Measurements from ENCODE around the gene SLC15A1.
A peak's percentile ranks its signal among the peaks of the same experiment; 100 is the strongest.
"Not testable (repeated sequence)": the region's sequence is repeated elsewhere in the genome, so short reads cannot be mapped to it uniquely, and the experiment has no call there.

SLC15A1 gene

DNA sequence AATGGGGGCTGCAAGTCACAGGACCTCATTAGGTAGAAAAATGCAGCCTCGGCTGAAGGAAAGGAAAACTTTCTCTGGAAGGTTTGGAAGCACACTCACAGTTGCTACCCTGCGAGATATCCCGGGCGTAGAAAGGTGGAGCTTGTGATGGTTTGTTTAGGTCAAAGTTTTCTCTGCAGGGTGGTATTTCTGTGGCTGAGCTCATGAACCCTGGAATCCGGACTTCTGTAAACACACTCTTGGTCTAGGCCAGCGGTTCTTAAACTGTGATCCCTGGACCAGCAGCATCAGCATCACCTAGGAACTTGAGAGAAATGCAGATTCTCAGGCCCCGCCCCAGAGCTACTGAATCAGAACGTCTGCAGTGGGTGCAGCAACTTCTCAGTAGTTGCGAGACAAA lies 3.3 kb upstream of the SLC15A1 start:
- no peak overlapping the region for H3K4me3 ChIP-seq (ENCODE audit: low read depth, low read length)
- DNase-seq (ENCODE audit: low read depth), result no peak

DNA sequence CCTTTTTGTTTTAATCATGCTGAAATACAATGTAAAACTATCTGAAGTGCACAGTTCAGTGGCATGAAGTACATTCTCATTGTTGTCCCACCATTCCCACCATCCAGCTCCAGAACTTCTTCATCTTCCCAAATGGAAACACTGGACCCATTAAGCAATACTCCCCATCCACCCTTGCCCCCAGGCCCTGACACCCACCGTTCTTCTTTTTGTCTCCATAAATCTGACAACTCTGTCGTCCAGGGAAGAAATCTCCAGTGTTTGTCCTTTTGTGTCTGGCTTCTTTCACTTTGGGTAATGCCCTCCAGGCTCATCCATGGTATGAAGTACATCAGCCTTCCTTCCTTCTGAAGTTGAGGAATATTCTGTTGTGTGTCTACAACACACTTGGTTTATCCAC lies 2.6 kb upstream of the SLC15A1 start:
- H3K4me3 ChIP-seq (ENCODE audit: low read depth, low read length), result no peak overlapping the region
- no peak for DNase-seq (ENCODE audit: low read depth)

DNA sequence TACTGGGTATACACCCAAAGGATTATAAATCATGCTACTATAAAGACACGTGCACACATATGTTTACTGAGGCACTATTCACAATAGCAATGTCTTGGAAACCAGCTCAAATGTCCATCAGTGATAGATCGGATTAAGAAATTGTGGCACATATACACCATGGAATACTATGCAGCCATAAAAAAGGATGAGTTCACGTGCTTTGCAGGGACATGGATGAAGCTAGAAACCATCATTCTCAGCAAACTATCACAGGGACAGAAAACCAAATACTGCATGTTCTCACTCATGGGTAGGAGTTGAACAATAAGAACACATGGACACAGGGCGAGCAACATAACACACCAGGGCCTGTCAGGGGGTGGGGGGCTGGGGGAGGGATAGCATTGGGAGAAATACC lies 2.0 kb upstream of the SLC15A1 start:
- not testable (repeated sequence) for DNase-seq (ENCODE audit: low read depth); H3K4me3 ChIP-seq (ENCODE audit: low read depth, low read length)

DNA sequence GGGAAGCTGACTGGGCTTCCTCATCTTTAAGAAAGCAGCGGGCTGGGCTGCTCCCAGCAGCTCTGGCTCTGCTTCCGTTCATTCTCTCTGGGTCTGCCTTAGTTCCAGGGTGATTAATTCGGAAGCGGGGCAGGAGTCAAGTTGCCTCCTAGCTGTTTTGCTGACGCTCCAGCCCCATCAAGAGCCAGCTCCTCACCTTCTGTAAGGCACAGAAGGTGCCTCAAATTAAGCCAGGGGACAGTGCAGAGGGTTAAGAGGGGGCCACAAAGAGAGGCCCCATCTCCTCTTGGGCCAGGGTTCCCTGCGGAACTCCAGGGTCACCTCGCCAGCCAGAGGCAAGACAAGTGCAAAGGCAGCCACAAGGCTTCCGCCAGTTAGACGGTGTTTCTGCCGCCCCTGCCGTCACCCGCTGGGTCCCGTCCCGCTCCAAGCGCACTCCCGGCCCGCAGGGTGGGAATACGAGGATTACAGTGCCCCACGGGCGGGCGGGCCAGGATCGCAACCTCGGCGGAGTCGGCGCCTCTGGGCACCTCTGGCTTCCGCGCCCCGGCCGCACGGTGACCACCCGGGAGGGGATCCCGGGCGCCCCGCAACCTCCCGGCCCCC lies 508 bp downstream of the SLC15A1 start:
- DNase-seq (ENCODE audit: low read depth), result no peak
- H3K4me3 ChIP-seq (ENCODE audit: low read depth, low read length), result peak overlapping the region; percentile 22

DNA sequence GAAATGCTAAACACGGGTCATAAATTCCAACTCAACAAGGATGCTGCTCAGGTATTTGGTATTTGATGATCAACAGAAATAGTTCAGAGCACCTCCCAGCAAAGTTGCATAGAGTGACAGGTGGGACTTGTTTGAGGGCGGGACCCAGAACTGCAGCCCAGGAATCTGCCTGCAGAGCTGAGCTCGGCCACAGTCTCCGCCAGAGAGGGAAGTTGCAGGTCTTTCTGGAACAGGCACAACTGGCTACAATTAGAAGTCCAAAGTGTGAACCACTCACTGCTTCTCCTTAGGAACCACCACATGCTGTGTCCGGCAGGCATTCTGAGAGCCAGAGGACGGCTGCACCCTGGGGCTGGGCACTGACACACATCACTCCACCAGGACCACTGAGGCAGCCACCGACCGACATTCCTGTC lies 1.1 kb downstream of the SLC15A1 start:
- DNase-seq (ENCODE audit: low read depth), result no peak
- no peak overlapping the region for H3K4me3 ChIP-seq (ENCODE audit: low read depth, low read length)

DNA sequence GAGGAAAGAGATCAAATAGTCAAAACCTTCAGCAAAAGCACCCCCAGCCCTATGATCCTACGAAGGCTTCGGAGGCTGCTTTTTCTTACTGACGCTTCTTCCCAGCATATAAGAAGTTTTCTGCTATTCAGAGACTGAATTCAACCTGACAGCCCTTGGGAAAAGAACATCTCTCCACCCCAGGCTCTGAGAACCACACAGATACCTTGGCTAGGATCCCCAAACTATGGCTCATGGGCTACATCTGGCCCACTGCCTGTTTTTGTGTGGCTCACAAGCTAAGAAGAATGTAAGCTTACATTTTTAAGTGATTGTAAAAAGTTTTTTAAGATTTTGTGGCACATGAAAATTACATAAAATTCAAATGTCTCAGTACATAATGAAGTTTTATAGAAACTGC lies 3.0 kb downstream of the SLC15A1 start:
- H3K4me3 ChIP-seq (ENCODE audit: low read depth, low read length), result no peak overlapping the region
- DNase-seq (ENCODE audit: low read depth), result no peak

DNA sequence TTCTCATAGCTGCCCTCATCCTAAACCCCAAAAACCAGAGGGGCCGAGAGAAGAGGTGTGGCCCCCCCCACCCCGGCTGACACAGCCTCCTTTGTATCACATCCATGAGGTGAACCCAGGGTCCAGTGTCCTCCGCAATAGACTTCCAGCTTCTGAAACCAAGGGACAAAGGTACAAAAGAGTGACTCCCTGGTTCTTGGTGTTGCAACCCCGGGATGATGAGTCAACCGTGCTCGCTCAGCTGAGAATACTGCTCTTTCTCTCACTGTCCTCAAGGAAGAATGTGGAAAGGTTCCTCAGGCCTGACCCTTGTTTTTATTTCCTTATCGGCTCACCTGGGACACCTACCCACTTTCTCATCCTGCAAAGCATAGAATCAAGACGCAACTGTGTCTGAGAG lies 5.5 kb downstream of the SLC15A1 start:
- no peak for DNase-seq (ENCODE audit: low read depth)
- H3K4me3 ChIP-seq (ENCODE audit: low read depth, low read length), result no peak overlapping the region

DNA sequence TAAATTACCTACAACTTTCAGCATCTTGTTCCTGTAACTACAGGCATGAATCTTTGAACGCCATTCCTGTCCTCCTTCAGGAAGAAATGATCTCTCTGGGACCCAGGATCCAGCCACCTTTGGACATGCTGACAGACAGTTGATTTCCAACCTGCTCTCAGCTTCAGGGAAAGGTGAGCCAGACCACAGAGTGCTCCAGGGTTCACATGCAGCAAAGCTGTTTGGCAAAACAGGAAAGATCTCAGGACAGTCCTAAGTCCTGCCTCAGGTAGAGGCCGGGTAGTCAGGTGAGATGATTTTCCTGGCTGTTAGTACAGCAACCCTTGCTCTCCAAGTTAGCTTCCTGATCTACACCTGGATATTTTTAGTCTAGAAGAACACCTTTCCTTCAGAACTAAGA lies 9.1 kb downstream of the SLC15A1 start:
- DNase-seq (ENCODE audit: low read depth), result no peak
- H3K4me3 ChIP-seq (ENCODE audit: low read depth, low read length), result no peak overlapping the region

DNA sequence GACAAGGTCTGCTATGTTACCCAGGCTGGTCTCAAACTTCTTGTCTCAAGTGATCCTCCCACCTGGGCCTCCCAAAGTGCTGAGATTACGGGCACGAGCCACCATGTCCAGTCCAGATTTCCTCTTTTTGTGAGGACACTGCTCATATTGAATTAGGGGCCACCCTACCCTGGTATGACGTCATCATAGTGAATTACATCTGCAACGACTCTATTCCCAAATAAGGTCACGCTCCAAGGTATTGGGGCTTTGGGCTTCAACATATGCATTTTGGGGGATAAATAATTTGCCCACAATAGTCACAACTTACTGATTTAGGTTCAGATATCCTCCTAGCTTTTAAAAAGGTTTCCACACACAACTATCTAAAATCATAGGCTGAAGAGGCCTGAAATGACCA lies 9.5 kb downstream of the SLC15A1 start:
- no peak for DNase-seq (ENCODE audit: low read depth)
- H3K4me3 ChIP-seq (ENCODE audit: low read depth, low read length), result no peak overlapping the region

DNA sequence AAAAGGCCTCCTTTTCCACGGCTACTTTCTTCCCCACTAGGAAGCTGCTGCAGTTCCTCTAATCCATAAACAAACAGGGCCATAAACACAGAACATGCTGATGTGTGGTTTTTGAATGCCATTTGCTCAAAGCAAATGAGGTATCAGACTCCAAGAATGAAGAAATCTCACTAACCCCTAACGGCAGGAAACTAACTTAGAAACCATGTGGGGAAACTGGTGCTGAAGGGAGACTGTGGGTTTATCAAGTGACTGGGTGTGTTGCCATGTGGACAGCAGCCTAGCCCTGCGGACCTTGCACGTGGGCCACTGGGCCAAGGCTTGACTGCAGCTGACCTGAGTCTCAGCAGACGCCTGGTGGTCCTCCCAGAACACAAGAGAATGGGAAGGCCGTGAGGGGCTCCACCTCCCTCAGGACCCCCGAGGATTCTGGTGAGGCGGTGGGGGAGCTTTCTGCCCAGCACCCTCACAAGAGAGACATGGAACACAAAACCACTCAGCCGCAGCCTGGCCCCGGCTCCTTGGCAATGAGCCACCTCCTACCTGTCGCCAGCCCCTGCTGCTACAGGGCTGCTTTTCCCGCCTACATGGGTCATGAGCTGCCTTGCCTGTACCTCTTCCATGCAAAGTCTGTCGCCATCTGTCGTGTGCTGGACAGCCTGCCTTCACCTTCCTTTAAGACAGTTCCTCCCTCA lies 10.6 kb downstream of the SLC15A1 start:
- no peak for DNase-seq (ENCODE audit: low read depth)
- no peak overlapping the region for H3K4me3 ChIP-seq (ENCODE audit: low read depth, low read length)

DNA sequence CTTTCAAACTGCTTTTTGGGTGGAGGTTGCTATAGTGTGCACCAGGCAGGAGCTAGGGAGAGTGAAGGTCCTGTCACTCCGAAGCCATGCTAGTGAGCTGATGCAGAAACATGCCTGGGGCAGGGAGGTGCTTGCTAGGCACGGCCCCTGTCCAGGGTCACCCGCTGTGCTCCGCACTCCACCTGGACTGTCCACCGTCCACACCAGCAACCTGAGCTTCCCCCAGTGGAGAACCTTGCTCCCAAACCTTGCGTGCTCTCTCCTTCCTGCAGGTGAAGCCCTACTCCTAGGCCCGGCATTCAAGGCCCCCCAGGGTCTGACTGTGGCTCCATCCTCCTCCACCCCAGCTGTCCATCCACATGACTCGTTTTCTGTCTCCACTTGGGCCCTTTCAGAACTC lies 12.3 kb downstream of the SLC15A1 start:
- no peak overlapping the region for H3K4me3 ChIP-seq (ENCODE audit: low read depth, low read length)
- DNase-seq (ENCODE audit: low read depth), result no peak

DNA sequence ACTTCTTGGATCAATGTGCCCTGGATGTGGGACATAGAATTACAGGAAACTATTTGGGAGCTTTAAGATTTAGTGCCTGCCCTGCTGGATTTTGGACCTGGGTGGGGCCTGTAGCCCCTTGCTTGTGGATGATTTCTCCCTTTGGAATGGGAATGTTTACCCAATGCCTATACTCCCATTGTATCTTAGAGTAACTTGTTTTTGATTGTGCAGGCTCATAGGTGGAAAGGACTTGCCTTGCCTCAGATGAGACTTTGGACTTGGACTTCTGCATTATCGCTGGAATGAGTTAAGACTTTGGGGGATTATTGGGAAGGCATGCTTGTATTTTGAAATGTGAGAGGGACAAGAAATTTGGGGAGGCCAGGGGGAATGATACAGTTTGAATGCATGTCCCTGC lies 13.5 kb downstream of the SLC15A1 start:
- DNase-seq (ENCODE audit: low read depth), result no peak
- H3K4me3 ChIP-seq (ENCODE audit: low read depth, low read length), result no peak overlapping the region

DNA sequence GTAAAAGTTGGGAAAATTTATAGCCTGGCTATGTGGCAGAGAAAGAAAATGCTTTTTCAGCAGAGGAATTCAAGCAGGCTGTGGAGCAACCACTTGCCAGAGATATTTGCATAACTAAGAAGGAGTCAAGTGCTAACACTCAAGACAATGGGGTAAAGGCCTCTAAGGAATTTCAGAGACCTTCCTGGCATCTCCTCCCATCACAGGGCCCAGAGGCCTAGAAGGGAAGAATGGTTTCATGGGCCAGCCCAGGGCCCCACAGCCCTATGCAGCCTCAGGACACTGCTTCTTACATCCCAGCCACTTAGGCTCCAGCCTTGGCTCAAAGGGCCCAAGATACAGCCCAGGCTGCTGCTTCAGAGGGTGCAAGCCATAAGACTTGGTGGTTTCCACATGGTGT lies 14.3 kb downstream of the SLC15A1 start:
- no peak for DNase-seq (ENCODE audit: low read depth)
- H3K4me3 ChIP-seq (ENCODE audit: low read depth, low read length), result no peak overlapping the region

DNA sequence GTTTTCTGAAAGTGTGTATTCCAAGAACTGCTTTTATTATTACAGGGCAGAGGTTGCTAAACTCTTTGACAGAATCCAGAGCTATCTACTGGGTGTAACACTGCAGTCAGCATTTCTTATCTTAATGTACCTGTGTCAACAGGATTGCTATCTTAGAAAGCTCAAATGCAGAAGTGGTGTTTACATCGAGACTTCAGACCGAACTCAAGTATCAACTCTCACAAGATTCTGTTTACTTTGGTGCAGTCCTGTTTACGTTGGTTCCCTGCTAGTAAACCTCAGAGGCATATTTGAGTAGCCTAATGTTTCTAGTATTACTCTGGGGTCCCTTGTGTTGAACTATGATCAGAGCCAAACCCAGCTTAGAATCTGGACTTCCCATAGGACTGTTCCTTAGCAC lies 20.5 kb downstream of the SLC15A1 start:
- no peak for DNase-seq (ENCODE audit: low read depth)
- no peak overlapping the region for H3K4me3 ChIP-seq (ENCODE audit: low read depth, low read length)

DNA sequence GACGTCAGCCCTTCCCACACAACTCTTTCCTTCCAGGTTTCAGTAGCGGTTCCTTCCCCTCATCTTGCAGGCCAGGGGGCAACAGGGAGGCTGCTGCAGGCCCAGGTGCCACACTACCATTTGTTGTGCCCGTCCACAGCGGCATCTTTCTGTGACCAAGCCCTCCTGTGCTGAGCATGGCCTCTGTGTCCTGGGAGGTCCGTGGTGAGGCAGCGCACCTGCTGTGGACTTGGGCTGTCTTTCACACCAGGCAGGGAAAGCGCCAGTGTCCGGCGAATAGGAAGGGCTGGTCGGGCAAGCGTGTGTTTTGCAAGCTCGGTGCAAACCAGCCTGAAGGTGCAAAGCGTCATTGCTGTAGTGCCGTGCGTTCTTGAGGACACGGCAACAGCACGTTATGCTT lies 21.4 kb downstream of the SLC15A1 start:
- DNase-seq (ENCODE audit: low read depth), result no peak
- no peak overlapping the region for H3K4me3 ChIP-seq (ENCODE audit: low read depth, low read length)

DNA sequence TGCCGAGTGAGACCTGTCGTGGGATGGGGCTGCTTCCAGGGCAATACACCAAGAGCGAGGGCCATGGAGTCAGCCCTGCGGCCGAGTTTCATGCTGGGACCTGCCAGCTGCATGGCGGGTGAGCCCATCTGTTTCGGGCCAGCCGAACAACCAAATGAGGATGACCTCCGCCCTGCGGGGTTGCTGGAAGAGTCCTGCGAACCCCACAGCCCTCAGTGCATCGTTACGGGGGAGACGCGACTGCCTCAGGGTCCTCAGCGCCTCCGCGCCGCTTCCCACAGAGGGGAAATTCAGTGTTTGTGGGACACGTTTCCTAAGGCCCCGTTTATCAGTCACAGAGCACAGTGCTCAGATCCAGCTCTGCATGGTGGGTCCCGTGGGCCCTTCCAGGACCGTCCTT lies 22.0 kb downstream of the SLC15A1 start:
- H3K4me3 ChIP-seq (ENCODE audit: low read depth, low read length), result no peak overlapping the region
- no peak for DNase-seq (ENCODE audit: low read depth)

DNA sequence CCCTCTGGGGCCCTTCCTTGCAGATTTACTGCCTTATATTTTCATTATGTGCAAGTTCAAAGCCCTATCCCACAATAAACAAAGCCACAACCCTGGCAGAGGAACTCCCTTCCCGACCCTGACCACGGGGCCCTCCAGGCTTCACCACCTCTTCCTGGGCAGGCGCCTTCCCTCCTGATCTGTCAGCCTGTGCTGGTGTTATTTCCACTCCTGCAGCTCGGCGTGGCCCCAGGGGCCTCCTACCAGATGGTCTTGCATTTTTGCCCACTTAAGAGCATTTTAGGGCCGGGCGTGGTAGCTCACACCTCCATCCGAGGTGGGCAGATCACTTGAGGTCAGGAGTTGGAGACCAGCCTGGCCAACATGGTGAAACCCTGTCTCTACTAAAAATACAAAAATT lies 22.8 kb downstream of the SLC15A1 start:
- no peak overlapping the region for H3K4me3 ChIP-seq (ENCODE audit: low read depth, low read length)
- DNase-seq (ENCODE audit: low read depth), result no peak

DNA sequence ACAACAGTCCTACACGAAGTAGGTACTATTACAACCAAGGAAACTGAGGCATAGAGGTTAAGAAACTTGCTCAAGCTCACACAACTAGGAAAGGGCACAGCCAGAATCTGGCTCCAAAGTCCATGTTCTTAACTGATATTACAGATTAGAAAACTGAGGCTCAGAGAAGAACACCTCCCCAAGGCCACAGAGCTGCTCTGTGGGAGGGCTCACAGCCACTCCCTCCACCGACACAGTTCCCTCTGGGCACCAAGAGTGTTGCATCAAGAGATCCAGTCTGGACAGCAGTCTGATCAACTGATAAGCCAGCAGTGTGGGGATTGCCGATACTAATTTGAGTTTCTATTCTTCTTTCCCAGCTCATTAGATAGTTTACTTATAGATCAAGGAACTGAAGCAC lies 29.5 kb downstream of the SLC15A1 start:
- no peak for DNase-seq (ENCODE audit: low read depth)
- H3K4me3 ChIP-seq (ENCODE audit: low read depth, low read length), result no peak overlapping the region

DNA sequence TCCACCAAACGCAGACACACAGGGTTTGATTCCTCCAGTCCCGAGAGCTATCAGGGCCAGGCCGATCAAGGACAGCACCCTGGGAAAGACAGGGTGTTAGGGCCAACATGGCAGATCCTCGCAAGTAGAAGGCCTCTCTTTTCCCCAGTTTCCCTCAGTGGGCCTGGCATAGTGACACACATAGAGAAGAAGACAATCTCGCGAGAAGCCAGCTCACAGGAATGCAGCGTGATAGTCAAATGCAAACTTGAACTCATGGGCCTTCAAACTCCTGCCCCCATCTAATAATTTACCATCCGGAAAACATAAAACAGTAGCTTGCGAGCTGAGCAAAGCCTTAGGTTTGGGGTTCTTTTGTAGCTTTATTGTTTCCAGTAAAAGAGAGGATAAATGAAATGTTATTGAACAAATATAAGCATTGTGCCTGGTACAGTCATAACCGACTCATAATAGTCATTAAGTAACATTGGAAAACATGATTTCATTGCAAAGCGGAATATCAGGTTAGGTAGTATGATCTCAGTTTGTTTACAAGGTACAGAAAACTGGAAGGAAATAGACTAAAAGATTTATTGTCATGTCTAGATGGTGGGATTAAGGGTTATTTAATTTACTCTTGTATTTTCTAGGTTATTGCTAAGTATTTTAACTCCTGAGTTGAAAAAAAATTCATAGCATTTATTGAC lies 30.5 kb downstream of the SLC15A1 start:
- DNase-seq (ENCODE audit: low read depth), result no peak
- no peak overlapping the region for H3K4me3 ChIP-seq (ENCODE audit: low read depth, low read length)

DNA sequence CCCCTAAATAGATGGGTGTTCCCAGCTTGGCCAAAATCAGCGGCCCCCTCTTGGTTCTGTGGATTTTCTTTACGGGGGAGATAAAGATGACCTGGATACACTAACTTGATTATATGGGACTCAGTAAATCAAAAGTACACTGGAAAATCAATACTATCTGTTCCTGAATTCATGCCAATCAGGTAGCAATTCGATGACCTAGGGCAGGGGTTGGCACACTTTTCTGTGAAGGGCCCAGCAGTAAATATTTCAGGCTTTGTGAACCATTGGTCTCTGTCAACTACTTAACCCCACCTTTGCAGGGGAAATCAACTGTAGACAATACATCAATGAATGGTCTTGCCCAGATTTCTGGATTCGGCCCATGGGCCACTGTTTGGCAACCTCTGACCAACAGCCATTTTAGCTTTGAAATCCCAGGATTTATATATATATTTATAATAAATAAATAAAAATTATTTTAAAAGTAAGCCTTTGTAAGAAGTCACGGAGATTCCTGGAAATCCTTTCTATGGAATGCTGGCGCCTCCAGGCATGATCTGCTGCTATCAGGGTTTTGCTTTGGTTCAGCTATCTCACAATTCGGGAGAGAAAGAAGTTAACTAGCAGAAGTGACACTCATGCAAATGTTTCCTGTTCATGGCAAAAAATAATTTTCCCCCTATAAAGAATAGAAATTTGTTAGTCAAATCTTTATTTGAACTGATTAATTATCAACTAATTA lies 32.8 kb downstream of the SLC15A1 start:
- DNase-seq (ENCODE audit: low read depth), result no peak
- no peak overlapping the region for H3K4me3 ChIP-seq (ENCODE audit: low read depth, low read length)
